Measurements from ENCODE around the gene DBR1. TPM values are rescaled to one million over a fixed set of nuclear protein-coding genes. Genes with fewer than 3 reads are reported as not detected.
A peak's percentile ranks its signal among the peaks of the same experiment; 100 is the strongest.

The DBR1 gene
- total and polyA plus RNA-seq, 2 of the 13 experiments (the other 11 are each of a cell fraction or from before 2014, with no cell fraction given) = 6.4 to 16.7 TPM

GRCh38 chr3:138187296-138188012 lies 12.7 kb upstream of the DBR1 start, which contains the start of gene ARMC8 (continued):
- TF ChIP-seq ZNF597 (CRISPR knock-in tag; IDR thresholded peaks at IDR 0.05) = no peak
- no peak for TF ChIP-seq ZBTB37 (CRISPR knock-in tag; IDR thresholded peaks at IDR 0.05)
- TF ChIP-seq RFXAP (CRISPR knock-in tag; IDR thresholded peaks at IDR 0.05; ENCODE audit: borderline replicate concordance) = no peak
- no peak for TF ChIP-seq MAFF (IDR thresholded peaks at IDR 0.05; ENCODE audit: low read depth, low read length)
- TF ChIP-seq, protein P1, sequence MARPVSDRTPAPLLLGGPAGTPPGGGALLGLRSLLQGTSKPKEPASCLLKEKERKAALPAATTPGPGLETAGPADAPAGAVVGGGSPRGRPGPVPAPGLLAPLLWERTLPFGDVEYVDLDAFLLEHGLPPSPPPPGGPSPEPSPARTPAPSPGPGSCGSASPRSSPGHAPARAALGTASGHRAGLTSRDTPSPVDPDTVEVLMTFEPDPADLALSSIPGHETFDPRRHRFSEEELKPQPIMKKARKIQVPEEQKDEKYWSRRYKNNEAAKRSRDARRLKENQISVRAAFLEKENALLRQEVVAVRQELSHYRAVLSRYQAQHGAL (CRISPR knock-in tag; IDR thresholded peaks at IDR 0.05; ENCODE audit: not compliant biosample characterization) = no peak
- TF ChIP-seq, protein P2, sequence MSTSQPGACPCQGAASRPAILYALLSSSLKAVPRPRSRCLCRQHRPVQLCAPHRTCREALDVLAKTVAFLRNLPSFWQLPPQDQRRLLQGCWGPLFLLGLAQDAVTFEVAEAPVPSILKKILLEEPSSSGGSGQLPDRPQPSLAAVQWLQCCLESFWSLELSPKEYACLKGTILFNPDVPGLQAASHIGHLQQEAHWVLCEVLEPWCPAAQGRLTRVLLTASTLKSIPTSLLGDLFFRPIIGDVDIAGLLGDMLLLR (CRISPR knock-in tag; IDR thresholded peaks at IDR 0.05) = 0 out of 2 replicates have a peak, but pooled peaks have one; percentile 14
- TF ChIP-seq NFIB (CRISPR knock-in tag; IDR thresholded peaks at IDR 0.05; ENCODE audit: borderline replicate concordance) = no peak
- TF ChIP-seq ZNF879 (CRISPR knock-in tag; IDR thresholded peaks at IDR 0.05) = peak; percentile 39; the same call in 1 of the 2 replicates
- no peak for TF ChIP-seq ZNF329 (CRISPR knock-in tag; IDR thresholded peaks at IDR 0.05; ENCODE audit: low read depth)
- peak; percentile 49; the same call in 1 of the 2 replicates for TF ChIP-seq KDM3A (CRISPR knock-in tag; IDR thresholded peaks at IDR 0.05; ENCODE audit: low read depth)
- TF ChIP-seq, protein P3, sequence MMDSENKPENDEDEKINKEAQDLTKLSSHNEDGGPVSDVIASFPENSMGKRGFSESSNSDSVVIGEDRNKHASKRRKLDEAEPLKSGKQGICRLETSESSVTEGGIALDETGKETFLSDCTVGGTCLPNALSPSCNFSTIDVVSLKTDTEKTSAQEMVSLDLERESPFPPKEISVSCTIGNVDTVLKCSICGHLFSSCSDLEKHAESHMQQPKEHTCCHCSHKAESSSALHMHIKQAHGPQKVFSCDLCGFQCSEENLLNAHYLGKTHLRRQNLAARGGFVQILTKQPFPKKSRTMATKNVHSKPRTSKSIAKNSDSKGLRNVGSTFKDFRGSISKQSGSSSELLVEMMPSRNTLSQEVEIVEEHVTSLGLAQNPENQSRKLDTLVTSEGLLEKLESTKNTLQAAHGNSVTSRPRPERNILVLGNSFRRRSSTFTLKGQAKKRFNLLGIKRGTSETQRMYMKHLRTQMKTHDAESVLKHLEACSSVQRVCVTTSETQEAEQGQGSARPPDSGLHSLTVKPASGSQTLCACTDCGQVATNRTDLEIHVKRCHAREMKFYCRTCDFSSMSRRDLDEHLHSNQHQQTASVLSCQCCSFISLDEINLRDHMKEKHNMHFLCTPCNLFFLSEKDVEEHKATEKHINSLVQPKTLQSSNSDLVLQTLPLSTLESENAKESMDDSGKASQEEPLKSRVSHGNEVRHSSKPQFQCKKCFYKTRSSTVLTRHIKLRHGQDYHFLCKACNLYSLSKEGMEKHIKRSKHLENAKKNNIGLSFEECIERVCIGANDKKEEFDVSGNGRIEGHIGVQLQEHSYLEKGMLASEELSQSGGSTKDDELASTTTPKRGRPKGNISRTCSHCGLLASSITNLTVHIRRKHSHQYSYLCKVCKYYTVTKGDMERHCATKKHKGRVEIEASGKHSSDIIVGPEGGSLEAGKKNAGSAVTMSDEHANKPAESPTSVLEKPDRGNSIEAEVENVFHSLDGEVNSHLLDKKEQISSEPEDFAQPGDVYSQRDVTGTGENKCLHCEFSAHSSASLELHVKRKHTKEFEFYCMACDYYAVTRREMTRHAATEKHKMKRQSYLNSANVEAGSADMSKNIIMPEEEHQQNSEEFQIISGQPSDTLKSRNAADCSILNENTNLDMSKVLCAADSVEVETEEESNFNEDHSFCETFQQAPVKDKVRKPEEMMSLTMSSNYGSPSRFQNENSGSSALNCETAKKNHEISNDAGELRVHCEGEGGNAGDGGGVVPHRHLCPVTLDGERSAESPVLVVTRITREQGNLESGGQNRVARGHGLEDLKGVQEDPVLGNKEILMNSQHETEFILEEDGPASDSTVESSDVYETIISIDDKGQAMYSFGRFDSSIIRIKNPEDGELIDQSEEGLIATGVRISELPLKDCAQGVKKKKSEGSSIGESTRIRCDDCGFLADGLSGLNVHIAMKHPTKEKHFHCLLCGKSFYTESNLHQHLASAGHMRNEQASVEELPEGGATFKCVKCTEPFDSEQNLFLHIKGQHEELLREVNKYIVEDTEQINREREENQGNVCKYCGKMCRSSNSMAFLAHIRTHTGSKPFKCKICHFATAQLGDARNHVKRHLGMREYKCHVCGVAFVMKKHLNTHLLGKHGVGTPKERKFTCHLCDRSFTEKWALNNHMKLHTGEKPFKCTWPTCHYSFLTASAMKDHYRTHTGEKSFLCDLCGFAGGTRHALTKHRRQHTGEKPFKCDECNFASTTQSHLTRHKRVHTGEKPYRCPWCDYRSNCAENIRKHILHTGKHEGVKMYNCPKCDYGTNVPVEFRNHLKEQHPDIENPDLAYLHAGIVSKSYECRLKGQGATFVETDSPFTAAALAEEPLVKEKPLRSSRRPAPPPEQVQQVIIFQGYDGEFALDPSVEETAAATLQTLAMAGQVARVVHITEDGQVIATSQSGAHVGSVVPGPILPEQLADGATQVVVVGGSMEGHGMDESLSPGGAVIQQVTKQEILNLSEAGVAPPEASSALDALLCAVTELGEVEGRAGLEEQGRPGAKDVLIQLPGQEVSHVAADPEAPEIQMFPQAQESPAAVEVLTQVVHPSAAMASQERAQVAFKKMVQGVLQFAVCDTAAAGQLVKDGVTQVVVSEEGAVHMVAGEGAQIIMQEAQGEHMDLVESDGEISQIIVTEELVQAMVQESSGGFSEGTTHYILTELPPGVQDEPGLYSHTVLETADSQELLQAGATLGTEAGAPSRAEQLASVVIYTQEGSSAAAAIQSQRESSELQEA (CRISPR knock-in tag; IDR thresholded peaks at IDR 0.05; ENCODE audit: not compliant biosample characterization) = peak; percentile 53
- no peak for TF ChIP-seq ATF7 (IDR thresholded peaks at IDR 0.05)
- TF ChIP-seq ATF7 (CRISPR knock-in tag; IDR thresholded peaks at IDR 0.05) = 0 out of 2 replicates have a peak, but pooled peaks have one; percentile 52
- TF ChIP-seq, protein P4, sequence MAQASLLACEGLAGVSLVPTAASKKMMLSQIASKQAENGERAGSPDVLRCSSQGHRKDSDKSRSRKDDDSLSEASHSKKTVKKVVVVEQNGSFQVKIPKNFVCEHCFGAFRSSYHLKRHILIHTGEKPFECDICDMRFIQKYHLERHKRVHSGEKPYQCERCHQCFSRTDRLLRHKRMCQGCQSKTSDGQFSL (CRISPR knock-in tag; IDR thresholded peaks at IDR 0.05) = no peak
- no peak for TF ChIP-seq ZNF670 (CRISPR knock-in tag; IDR thresholded peaks at IDR 0.05; ENCODE audit: borderline replicate concordance)
- peak; percentile 23; the same call in 1 of the 2 replicates for TF ChIP-seq ZNF605 (CRISPR knock-in tag; IDR thresholded peaks at IDR 0.05)
